Raji (cell line): ENCODE results near the gene GZMM.

Experiments
- POLR2A ChIP-seq: IDR thresholded peaks from 2 replicates; pipeline ENCODE4 v1.6.1; 2011; ENCODE audit warnings: low read depth, low read length, control low read depth; ENCODE audit not compliant: insufficient read depth

GZMM gene

GRCh38 chr19:543910-544608 lies at the start of gene GZMM:
GZMM (plus strand) TSS chr19:544053; CDS start chr19:544072, 19 bp downstream.
- no peak for TF ChIP-seq POLR2A

- no peak for TF ChIP-seq POLR2A
Observed at GRCh38 chr19:494171-495080, 49.4 kb upstream of the GZMM start.

- TF ChIP-seq POLR2A: no peak
Observed at GRCh38 chr19:495081-495401, 48.8 kb upstream of the GZMM start.

- no peak for TF ChIP-seq POLR2A
Observed at GRCh38 chr19:495402-496111, 48.3 kb upstream of the GZMM start.

GRCh38 chr19:496112-496665 lies 47.7 kb upstream of the GZMM start, which contains the start of gene MADCAM1:
MADCAM1 (plus strand) TSS chr19:496486; CDS start chr19:496500, 14 bp downstream.
- no peak for TF ChIP-seq POLR2A

GRCh38 chr19:496986-497385 lies 46.9 kb upstream of the GZMM start:
- TF ChIP-seq POLR2A: no peak

GRCh38 chr19:497491-497868 lies 46.4 kb upstream of the GZMM start:
- TF ChIP-seq POLR2A: no peak

GRCh38 chr19:497869-498510 lies 45.9 kb upstream of the GZMM start:
- no peak for TF ChIP-seq POLR2A

- no peak for TF ChIP-seq POLR2A
Observed at GRCh38 chr19:498511-498891, 45.4 kb upstream of the GZMM start.

- no peak for TF ChIP-seq POLR2A
Observed at GRCh38 chr19:498977-499623, 44.8 kb upstream of the GZMM start.

GRCh38 chr19:501646-502045 lies 42.2 kb upstream of the GZMM start:
- TF ChIP-seq POLR2A: no peak

- no peak for TF ChIP-seq POLR2A
Observed at GRCh38 chr19:504616-505015, 39.2 kb upstream of the GZMM start.

GRCh38 chr19:506404-507285 lies 37.2 kb upstream of the GZMM start:
- TF ChIP-seq POLR2A: peak; percentile 62
